GM19035 (cell line): ENCODE data around the gene UBL7.
"Not testable (repeated sequence)": the region's sequence is repeated elsewhere in the genome, so short reads cannot be mapped to it uniquely, and the experiment has no call there.

Experiments used
- ATAC-seq: cut with Tn5 transposase; IDR thresholded peaks from one replicate; pipeline ENCODE4 v1.9.1; 2021; ENCODE audit not compliant: unreplicated experiment

UBL7 gene, protein sequence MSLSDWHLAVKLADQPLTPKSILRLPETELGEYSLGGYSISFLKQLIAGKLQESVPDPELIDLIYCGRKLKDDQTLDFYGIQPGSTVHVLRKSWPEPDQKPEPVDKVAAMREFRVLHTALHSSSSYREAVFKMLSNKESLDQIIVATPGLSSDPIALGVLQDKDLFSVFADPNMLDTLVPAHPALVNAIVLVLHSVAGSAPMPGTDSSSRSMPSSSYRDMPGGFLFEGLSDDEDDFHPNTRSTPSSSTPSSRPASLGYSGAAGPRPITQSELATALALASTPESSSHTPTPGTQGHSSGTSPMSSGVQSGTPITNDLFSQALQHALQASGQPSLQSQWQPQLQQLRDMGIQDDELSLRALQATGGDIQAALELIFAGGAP

DNA sequence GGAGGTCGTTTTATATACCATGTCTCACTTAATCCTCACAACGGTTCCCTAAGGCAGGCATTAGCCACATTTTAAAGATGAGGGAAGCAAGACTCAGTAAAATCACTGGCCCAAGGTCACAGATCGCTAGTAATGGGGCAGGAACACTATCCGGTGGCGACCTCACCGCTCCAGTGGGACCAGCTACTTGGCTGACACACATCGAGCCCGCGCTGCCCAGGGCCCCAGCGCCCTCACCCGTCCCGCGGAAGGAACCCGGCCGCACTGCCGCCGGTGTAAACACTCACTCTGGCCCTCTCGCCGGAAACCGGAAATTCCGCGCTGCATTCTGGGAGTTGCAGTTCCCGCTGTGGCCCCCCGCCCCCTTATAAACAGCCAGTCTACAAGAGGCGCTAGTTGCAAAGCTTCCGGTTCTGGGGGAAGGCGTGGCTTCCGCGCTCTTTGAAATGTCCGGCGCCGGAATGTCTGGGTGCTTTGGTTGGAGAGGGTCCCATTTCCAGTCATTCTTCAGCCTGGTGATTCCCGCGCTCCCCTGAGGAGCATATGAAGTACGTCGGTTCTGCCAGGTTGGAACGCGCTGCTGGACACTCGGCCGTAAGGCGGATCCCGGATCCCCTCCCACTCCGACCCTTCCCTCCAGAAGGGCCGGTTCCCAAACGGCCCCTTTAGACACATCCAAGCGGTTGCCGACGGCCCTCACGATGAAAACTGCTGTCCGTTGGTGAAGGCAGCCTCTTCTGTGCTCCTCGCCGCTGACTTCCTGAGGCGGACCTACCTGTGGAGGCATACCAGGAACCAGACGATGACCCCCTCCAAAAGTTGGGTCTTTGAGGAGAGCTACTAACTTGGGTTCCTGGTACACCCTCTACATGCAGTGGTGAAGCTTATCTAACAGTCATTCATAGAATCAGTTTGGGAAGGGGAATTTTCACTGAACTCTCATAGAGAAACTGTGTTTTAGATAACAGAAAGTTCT, at the start of gene UBL7:
TSS of gene UBL7 (minus strand) at position 290 of the 976 bp plus-strand sequence. CDS start 2,293 bp downstream, outside the sequence.
- ATAC-seq: peak; percentile 82

DNA sequence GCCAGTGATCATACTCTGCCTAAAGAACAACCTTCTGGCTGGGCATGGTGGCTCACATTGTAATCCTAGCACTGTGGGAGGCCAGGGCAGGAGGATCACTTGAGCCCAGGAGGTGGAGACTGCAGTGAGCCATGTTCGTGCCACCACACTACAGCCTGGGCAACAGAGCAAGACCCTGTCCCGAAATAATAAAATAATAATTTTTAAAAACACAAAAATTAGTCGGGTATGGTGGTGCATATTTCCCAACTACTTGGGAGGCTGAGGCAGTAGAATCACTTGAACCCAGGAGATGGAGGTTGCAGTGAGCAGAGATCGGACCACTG, 45.5 kb upstream of the UBL7 start:
- ATAC-seq: no peak

DNA sequence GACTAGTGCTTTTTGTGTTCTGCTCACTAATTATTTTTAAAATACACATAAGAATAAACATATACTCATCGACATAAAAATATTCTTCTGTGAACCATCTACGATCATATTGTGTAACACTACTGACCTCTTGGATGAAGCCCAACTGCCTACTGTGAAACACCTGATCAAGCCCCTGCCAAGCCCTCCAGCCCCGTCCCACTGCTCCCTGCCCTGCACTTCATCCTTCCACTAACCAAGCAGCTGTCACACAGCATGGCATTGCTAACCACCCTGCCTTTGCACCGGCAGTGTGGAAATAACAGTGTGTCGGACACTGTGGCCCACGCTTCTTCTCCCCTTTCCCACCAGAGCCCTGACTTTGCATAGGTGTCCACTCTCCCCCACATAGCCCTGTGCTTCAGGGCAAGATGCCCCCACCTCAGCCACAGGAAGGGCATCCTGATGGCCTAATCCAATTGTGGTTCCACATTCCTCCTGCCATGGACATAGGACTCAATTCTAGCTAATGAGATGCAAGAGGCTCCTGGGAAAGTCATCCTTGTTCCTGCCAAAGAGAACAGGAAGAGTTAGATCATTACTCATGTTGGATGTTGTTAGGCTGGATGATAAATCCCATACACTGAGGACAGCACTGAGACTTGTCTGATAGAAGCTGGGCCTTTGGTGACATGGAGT, 45.0 kb upstream of the UBL7 start:
- ATAC-seq: no peak

DNA sequence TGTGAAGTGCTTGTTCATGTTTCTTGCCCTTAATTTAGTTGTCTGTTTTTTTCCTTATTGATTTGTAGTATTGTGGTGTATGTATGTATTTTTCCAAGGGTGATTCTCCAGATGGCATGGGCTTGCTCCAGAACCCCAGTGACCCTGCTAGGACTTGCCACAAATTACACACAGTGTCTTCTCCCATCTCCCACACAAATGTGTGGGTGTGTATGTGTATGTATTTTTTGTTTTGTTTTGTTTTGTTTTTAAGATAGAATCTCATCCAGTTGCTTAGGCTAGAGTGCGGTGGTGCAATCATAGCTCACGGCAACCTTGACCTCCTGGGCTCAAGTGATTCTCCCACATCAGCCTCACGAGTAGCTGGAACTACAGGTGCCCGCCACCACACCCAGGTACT, 43.9 kb upstream of the UBL7 start:
- ATAC-seq: no peak

DNA sequence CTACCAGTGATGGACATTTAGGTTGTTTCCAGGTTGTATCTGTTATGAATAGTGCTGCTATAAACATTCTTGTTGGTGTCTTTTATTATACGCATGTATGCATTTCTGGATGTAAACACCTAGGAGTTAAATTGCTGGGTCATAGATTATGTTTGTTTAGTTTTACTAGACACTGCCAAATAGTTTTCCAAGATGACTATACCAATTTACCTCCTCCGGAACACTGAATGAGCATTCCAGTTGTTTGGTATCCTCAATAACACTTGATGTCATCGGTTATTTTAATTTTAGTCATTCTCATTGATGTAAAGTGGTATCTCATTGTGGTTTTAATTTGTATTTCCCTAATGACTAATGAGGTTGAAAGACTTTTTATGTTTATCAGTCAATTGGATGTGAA, 43.5 kb upstream of the UBL7 start:
- no peak for ATAC-seq

DNA sequence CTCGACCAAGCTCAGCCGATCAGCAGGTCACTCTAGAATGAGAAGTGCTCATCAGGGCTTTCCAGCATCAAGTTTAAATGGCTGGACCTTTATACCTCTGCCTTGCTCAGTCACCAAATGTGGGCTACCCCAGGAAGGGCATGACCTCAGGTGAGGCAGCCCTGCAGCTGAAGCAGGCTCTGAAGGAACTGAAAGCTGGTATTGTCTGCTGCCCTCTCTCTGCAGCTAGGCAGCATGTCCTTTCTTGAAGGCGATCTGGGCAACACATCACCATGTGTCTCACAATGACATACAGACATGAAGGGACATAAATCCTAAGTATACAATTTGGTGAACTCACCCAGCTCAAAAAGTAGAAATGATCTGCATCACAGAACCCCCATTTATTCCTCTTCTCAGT, 41.3 kb upstream of the UBL7 start:
- no peak for ATAC-seq

DNA sequence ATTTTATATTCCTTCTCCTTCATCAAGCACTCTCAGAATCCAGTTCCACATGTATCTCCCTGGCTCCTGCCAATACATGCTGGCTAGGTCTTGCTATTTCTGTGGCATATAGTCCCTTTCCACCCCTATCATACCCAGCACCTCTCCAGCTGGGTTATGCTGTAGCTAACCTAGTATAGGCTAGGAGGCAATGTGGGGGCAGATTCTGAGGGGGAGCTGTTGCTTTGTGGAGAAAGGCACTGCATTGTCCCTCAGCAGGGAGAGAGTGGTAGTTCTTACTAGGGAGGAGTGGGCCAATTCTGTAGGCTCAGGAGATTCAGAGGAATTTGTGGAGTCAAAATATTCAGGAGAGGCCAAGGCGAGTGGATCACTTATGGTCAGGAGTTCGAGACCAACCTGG, 39.4 kb upstream of the UBL7 start:
- no peak for ATAC-seq

DNA sequence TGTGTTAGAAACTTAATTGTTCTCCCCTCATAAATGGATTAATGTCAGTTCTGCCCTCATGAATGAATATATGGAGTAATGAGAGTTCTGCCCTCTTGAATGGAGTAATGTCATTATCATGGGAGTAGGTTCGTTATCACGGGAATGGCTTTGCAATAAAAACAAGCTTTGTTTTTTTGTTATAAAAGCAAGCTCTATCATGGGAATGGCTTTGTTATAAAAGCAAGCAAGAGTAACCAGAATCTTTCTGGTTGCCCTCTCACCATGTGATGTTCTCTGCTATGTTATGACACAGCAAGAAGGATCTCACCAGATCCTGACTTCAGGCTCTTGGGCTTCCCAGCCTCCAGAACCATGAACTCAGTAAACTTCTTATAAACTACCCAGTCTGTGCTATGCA, 38.4 kb upstream of the UBL7 start:
- ATAC-seq: no peak

DNA sequence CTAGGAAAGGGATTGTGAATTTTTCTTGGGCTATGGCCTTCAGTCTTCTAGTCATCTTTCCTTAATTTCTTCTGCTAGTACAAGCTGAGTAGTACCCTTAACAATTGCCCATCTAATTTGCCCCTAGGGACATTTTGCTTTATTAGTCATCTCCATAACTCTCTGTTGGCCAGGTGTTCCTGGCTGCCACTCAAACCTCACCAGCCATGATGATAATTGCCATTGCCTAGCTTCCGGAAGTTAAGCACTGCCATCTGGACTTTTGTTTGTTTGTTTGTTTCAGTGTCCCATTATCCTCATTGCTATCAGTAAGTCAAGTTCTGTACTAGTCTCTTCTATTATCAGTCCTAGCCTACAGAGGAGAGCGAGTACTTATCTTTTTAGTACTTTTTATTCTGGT, 36.6 kb upstream of the UBL7 start:
- no peak for ATAC-seq

DNA sequence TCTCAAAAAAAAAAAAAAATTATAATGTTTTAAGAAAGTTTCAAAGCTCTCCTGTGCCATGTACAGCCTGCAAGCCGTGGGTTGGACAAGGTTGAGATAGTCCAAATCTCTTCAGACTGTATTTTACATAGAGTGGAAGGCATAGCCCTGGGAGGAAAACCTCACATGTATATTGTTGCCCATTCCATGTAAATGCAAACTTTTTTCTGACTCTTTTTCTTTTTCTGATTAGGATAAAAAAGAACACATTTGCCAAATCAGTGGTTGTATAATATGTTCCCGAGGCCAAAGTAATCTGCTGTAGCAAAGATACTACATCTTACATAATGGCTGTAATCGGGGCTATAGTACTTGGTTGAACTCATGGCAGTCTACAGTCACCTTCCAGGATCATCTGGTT, 35.7 kb upstream of the UBL7 start:
- no peak for ATAC-seq

DNA sequence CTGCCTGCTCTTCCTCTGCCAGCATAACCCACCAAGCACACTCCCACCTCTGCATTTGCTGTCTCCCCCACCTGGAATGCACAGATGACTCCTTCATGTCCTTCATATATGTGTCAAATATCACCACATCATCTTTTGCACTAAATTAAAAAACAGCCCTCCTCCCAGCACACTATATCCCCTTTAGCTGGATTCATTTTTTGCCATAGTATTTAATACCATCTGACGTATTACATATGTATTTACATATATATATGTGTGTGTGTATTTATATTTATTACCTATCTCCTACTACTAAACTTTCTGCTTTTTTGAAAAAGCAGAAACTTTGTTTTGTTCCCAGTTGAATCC, 29.4 kb upstream of the UBL7 start:
- no peak for ATAC-seq

DNA sequence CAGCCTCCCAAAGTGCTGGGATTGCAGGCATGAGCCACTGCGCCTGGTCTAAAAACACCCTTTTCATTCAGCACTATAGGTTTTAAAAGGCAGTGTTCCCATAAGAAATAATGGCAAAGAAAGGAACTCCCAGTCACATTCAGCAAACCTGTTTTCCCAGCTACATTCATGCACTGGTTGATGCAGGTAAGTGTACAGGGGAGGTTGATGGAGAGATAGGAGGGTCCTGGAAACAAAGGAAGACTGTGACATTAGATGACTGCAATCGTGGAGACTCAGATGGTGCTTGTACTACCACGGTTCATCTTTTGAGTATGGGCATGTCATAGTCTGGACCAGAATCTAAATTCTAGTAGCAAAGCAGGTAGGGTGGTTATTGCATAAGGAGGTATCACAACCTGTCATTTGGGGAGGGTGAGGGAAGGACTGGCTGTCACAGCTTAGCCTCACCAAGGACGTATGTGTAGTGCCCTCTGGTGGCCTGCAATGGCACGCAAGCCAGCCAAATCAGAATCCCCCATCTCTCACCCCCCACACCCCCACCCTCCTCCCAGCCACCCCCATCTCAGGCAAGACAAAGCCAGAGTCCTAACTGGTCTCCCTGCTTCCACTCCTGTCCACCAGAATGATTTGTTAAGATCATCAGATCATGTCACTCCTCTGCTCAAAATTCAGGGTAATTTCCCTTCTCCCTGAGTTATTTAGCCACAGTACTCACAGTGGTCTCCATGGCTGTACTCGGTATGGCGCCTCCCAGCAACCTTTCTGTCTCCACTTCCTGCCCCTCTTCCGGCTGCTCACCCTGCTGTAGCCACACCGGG, 28.8 kb upstream of the UBL7 start:
- ATAC-seq: peak; percentile 60

DNA sequence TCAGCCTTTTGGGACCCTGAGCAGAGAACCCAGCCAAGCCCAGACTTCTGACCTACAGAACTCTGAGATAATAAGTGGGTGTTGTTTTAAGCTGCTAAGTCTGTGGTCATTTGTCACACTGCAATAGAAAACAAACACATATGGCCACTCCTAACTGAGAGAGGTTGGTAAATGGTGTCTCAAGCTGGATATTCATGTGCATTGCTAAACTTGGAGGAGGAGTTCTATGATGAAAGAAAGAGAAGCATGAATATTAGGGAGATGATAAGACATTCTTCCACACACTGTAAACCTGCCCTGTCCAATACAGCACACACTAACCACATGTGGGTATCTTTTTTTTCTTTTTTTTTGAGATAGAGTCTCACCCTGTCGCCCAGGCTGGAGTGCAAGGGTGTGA, 27.8 kb upstream of the UBL7 start:
- no peak for ATAC-seq

DNA sequence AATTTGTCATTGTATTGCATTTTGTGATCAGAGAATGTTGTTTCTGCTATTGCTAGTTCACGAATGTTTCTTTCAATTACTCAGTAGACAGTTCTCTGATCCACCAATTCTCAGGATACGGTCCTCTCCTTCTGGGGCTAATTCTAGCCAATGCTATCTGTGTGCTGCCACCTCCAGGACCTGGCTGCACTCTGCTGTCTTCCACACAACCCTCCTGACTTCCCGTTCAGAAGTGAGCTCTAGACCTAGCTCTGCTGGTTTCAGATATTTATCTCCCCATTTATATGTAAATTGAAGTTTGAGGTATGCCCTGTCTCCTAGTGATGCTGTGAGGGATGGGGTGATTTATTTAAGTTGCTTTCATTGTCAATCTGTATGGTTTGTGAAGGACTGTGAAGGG, 21.7 kb upstream of the UBL7 start:
- ATAC-seq: no peak

DNA sequence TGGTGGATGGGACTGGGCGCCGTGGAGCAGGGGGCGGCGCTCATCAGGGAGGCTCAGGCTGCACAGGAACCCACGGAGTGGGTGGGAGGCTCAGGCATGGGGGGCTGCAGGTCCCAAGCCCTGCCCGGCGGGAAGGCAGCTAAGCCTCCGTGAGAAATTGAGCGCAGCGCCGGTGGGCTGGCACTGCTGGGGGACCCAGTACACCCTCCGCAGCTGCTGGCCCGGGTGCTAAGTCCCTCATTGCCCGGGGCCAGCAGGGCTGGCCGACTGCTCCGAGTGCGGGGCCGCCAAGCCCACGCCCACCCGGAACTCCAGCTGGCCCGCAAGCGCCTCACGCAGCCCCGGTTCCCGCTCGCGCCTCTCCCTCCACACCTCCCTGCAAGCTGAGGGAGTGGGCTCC, 19.4 kb upstream of the UBL7 start:
- not testable (repeated sequence) for ATAC-seq

DNA sequence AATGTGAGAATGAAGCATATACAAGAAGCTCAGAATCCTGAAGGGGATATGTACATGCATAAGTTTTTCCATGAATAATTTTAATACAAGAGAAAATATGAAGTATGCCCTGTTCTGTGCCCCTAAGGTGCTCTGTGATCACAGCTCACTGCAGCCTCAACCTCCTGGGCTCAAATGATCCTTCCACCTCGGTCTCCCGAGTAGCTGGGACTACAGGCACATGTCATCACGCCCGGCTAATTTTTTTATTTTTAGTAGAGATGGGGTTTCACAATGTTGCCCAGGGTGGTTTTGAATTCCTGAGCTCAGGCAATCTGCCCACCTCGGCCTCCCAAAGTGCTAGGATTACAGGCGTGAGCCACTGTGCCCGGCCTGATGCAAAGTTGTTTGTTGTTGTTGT, 10.7 kb upstream of the UBL7 start:
- ATAC-seq: not testable (repeated sequence)

DNA sequence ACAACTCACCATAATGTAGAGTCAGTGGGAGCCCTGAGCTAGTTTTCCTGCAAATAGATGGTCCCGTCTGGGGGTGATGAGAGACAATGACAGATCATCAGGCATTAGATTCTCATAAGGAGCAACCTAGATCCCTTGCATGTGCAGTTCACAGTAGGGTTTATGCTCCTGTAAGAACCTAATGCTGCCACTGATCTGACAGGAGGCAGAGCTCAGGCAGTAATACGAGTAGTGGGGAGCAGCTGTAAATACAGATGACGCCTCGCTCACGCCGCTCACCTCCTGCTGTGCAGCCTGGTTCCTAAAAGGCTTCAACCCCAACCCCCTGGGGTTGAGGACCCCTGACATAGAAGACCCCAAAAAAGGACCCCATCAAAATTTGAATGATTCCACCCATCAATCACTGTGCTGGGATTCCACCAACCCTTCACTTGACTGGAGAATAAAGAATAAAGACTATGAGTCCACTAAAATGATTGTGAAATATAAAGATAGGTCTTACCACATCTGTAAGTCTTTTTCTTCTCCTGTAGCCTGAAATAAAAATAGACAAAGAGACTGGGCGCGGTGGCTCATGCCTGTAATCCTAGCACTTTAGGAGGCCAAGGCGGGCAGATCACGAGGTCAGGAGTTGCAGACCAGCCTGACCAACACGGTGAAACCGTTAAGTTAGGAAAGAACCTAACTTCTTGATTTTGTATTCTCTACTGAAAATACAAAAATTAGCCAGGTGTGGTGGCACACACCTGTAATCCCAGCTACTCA, 9.9 kb upstream of the UBL7 start:
- no peak for ATAC-seq

DNA sequence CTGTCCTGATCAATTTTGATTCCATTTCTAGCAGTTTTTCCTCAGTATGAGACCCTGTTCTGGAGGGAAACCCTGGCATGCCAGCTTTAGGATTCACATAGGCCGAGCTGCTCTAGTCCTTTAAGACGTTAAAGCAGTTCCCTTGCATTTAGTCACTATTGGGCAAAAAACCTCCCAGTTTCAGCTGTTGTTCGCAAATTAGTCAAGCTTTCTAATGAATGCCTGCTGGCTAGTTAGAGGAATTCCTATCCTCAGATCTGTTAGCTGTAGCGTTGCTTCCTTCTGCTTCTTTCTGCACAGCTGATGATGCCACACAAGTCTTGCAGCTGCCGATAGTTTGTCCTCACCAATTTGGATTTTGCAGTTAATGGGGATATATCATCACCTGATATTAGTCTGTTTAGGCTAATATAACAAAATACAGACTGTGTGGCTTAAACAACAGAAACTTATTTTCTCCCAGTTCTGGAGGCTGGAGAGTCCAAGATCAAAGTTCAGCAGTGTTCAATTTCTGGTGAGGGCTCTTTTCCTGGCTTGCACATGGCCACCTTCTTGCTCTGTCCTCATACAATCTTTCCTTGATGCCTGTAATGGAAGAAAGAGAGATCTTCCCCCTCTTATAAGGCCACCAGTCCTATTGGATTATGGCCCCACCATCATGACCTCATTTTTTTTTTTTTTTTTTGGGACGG, 7.5 kb upstream of the UBL7 start:
- ATAC-seq: no peak

DNA sequence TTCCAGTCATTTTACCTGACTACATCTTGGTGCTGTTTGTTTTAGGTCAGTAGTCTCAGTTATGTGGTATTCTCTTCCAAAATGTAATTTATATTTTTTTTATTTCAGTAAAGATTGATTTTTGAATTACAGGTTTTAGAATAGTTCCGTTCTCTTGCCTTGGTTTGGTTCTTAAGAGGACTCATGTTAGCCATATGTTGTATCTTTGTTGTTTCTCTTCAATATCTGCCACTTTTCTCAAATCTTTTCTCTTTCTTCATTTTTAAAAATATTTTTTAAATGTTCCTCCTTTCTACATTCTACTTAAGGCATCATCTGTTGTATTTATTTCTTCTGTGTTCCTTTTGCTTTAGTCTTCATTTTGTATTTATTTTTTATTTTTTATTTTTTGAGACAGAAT, 5.6 kb upstream of the UBL7 start:
- ATAC-seq: no peak

DNA sequence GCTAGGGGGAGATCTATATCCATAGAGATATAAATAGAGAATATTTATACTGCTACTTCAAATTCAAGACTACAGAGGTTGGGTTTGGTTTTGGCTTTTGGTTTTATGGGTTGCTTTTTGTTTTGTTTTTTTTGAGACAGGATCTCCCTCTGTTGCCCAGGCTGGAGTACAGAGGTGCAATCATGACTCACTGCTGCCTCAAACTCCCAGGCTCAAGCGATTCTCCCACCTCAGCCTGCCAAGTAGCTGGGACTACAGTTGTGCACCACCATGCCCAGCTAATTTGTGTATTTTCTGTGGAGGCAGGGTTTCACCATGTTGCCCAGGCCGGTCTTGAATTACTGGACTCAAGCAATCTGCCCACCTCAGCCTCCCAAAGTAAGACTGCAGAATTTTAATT, 3.9 kb upstream of the UBL7 start:
- no peak for ATAC-seq
